Measurements from ENCODE around the gene HDHD2. TPM values are rescaled to one million over a fixed set of nuclear protein-coding genes. Genes with fewer than 3 reads are reported as not detected.
"Not testable (repeated sequence)": the region's sequence is repeated elsewhere in the genome, so short reads cannot be mapped to it uniquely, and the experiment has no call there.

The HDHD2 gene, protein sequence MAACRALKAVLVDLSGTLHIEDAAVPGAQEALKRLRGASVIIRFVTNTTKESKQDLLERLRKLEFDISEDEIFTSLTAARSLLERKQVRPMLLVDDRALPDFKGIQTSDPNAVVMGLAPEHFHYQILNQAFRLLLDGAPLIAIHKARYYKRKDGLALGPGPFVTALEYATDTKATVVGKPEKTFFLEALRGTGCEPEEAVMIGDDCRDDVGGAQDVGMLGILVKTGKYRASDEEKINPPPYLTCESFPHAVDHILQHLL
- 10 to 100 TPM; 39.7 to 69.1 (median 55.4) TPM for polyA plus RNA-seq

- peak; percentile 74 to 79 (median 75) for DNase-seq
- H3K27ac Mint-ChIP-seq = peak within 1 kb of the TSS; percentile 92 to 99 (median 96)
- H3K9me3 Mint-ChIP-seq = no peaks in the 10 kb centered on the region
- H3K27me3 Mint-ChIP-seq (ENCODE audit: low read depth in 3 of 3) = peaks cover 0 to 3% (median 2%) of the 10 kb centered on the region in 3 donors
- H3K4me1 Mint-ChIP-seq = peaks cover 40 to 66% of the 10 kb centered on the region in 2 donors
- peaks cover 3 to 13% (median 3%) of the 10 kb centered on the region in 3 donors for H3K36me3 Mint-ChIP-seq
- H3K4me3 Mint-ChIP-seq = peak within 1 kb of the TSS; percentile 91 to 100 (median 99)
Measured at GRCh38 chr18:47150029-47150823, at the start of gene HDHD2. HDHD2 (minus strand) TSS chr18:47150500; CDS start chr18:47136439, 14,061 bp downstream.

DNA sequence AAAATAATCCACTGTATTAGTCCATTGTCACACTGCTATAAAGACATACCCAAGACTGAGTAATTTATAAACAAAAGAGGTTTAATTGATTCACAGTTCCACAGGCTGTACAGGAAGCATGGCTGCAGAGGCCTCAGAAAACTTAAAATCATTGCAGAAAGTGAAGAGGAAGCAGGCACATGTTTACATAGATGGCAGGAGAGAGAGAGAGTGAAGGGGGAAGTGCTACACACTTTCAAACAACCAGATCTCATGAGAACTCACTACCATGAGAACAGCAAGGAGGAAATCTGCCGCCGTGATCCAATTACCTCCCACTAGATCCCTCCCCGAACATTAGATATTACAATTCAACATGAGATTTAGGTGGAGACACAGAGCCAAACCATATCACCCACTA is 45.7 kb upstream of the HDHD2 start:
- H3K9me3 Mint-ChIP-seq, DNase-seq, H3K27ac Mint-ChIP-seq, H3K4me3 Mint-ChIP-seq, H3K4me1 Mint-ChIP-seq, H3K36me3 Mint-ChIP-seq: not testable (repeated sequence)
- peaks cover 5 to 20% (median 7%) of the 10 kb centered on the region in 3 donors for H3K27me3 Mint-ChIP-seq (ENCODE audit: low read depth in 3 of 3)

GRCh38 chr18:47191961-47192360 is 41.7 kb upstream of the HDHD2 start:
- H3K36me3 Mint-ChIP-seq = no peaks in the 10 kb centered on the region
- DNase-seq = no peak
- H3K4me1 Mint-ChIP-seq = no peaks in the 10 kb centered on the region
- H3K9me3 Mint-ChIP-seq = peaks cover 0 to 3% (median 0%) of the 10 kb centered on the region in 6 donors
- H3K27ac Mint-ChIP-seq = no peak overlapping the region
- no peak overlapping the region for H3K4me3 Mint-ChIP-seq
- peaks cover 2 to 14% (median 12%) of the 10 kb centered on the region in 3 donors for H3K27me3 Mint-ChIP-seq (ENCODE audit: low read depth in 3 of 3)

- H3K27me3 Mint-ChIP-seq (ENCODE audit: low read depth in 3 of 3) = peaks cover 5 to 11% (median 9%) of the 10 kb centered on the region in 3 donors
- H3K4me3 Mint-ChIP-seq = no peak overlapping the region
- peaks cover 0 to 3% (median 0%) of the 10 kb centered on the region in 6 donors for H3K9me3 Mint-ChIP-seq
- no peak for DNase-seq
- no peak overlapping the region for H3K27ac Mint-ChIP-seq
- H3K4me1 Mint-ChIP-seq = no peaks in the 10 kb centered on the region
- H3K36me3 Mint-ChIP-seq = no peaks in the 10 kb centered on the region
Measured at GRCh38 chr18:47187721-47188120, 37.4 kb upstream of the HDHD2 start.

DNA sequence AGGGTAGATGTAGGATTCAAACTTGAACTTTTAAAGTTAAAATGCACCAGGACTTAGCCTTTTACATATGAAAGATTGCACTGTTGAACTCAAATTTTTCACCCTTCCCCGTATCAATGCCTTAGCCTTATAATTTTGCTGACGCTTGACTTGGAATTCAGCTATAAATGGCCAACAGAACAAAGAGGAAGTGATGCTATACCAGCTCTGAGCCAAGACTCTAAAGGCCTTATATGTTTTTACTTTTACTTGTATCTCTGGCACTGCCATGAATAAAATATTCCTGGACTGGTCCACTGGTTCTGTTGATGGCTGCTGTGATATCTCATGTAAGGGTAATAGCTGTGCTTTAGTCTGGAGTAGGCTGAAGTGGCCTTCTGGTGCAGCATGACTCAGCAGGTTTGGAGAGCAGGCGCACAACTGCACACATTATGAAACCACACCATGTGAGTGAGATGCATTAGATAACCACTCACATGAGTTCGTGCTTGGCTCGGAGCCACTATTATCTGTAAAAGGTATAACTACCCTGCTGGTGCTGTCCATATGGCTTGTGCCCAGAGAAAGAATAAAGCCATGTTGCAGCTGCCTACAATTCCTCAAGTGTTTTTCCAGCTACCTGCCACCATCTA is 34.2 kb upstream of the HDHD2 start:
- H3K27ac Mint-ChIP-seq = no peak overlapping the region
- no peaks in the 10 kb centered on the region for H3K9me3 Mint-ChIP-seq
- no peak for DNase-seq
- H3K27me3 Mint-ChIP-seq (ENCODE audit: low read depth in 3 of 3) = peaks cover 4 to 17% (median 9%) of the 10 kb centered on the region in 3 donors
- no peak overlapping the region for H3K4me3 Mint-ChIP-seq
- no peaks in the 10 kb centered on the region for H3K4me1 Mint-ChIP-seq
- no peaks in the 10 kb centered on the region for H3K36me3 Mint-ChIP-seq

- H3K27ac Mint-ChIP-seq, H3K4me3 Mint-ChIP-seq, H3K36me3 Mint-ChIP-seq, H3K9me3 Mint-ChIP-seq, H3K4me1 Mint-ChIP-seq, DNase-seq: not testable (repeated sequence)
- H3K27me3 Mint-ChIP-seq (ENCODE audit: low read depth in 3 of 3) = peaks cover under 1 to 14% (median 5%) of the 10 kb centered on the region in 3 donors
Measured at GRCh38 chr18:47182156-47182555, 31.9 kb upstream of the HDHD2 start.

- peaks cover 8 to 18% (median 9%) of the 10 kb centered on the region in 3 donors for H3K27me3 Mint-ChIP-seq (ENCODE audit: low read depth in 3 of 3)
- H3K9me3 Mint-ChIP-seq = no peaks in the 10 kb centered on the region
- H3K36me3 Mint-ChIP-seq = no peaks in the 10 kb centered on the region
Measured at GRCh38 chr18:47180765-47181164, 30.5 kb upstream of the HDHD2 start.

GRCh38 chr18:47179520-47179919 is 29.2 kb upstream of the HDHD2 start:
- DNase-seq = no peak
- peaks cover 0 to 3% of the 10 kb centered on the region in 2 donors for H3K4me1 Mint-ChIP-seq
- no peaks in the 10 kb centered on the region for H3K36me3 Mint-ChIP-seq
- no peak overlapping the region for H3K4me3 Mint-ChIP-seq
- no peaks in the 10 kb centered on the region for H3K9me3 Mint-ChIP-seq
- H3K27me3 Mint-ChIP-seq (ENCODE audit: low read depth in 3 of 3) = peaks cover 11 to 20% (median 12%) of the 10 kb centered on the region in 3 donors
- H3K27ac Mint-ChIP-seq = no peak overlapping the region

More at GRCh38 chr18:47180765-47181164, 30.5 kb upstream of the HDHD2 start:
- DNase-seq = no peak
- H3K4me1 Mint-ChIP-seq = peaks cover 0 to 3% of the 10 kb centered on the region in 2 donors
- H3K4me3 Mint-ChIP-seq = no peak overlapping the region
- H3K27ac Mint-ChIP-seq = no peak overlapping the region

- peak; percentile 81 to 88 (median 85) for DNase-seq
- H3K9me3 Mint-ChIP-seq = no peaks in the 10 kb centered on the region
- no peaks in the 10 kb centered on the region for H3K36me3 Mint-ChIP-seq
- peaks cover 0 to 3% of the 10 kb centered on the region in 2 donors for H3K4me1 Mint-ChIP-seq
- peak within 1 kb of the TSS in 3 of 6 donors; percentile 53 to 78 (median 74) for H3K27ac Mint-ChIP-seq
- H3K27me3 Mint-ChIP-seq (ENCODE audit: low read depth in 3 of 3) = peaks cover 9 to 12% (median 9%) of the 10 kb centered on the region in 3 donors
- H3K4me3 Mint-ChIP-seq = peak within 1 kb of the TSS in 4 of 5 donors; percentile 46 to 59 (median 55)
Measured at GRCh38 chr18:47175898-47176575, 25.7 kb upstream of the HDHD2 start, which contains the start of gene IER3IP1. IER3IP1 (minus strand) TSS chr18:47176364; CDS start chr18:47176277, 87 bp downstream.

GRCh38 chr18:47175283-47175897 is 25.1 kb upstream of the HDHD2 start:
- Mint-ChIP-seq H3K4me3 (no peak overlapping the region), H3K4me1 (peaks cover under 1 to 3% of the 10 kb centered on the region in 2 donors), H3K27me3 (ENCODE audit: low read depth in 3 of 3) (peaks cover 7 to 12% (median 9%) of the 10 kb centered on the region in 3 donors), H3K9me3 (no peaks in the 10 kb centered on the region), H3K27ac (peak overlapping the region in 2 of 6 donors; percentile 40 to 53), H3K36me3 (no peaks in the 10 kb centered on the region)
- peak in 1 of 3 donors; percentile 1 for DNase-seq

- H3K27ac Mint-ChIP-seq = no peak overlapping the region
- H3K27me3 Mint-ChIP-seq (ENCODE audit: low read depth in 3 of 3) = peaks cover 7 to 12% (median 9%) of the 10 kb centered on the region in 3 donors
- H3K9me3 Mint-ChIP-seq = no peaks in the 10 kb centered on the region
Measured at GRCh38 chr18:47174545-47175116, 24.3 kb upstream of the HDHD2 start.

GRCh38 chr18:47172476-47172875 is 22.2 kb upstream of the HDHD2 start:
- Mint-ChIP-seq H3K4me3 (no peak overlapping the region), H3K27ac (no peak overlapping the region), H3K9me3 (no peaks in the 10 kb centered on the region), H3K36me3 (no peaks in the 10 kb centered on the region), H3K27me3 (ENCODE audit: low read depth in 3 of 3) (peaks cover 7 to 12% (median 8%) of the 10 kb centered on the region in 3 donors), H3K4me1 (peaks cover 13 to 20% of the 10 kb centered on the region in 2 donors)
- DNase-seq = no peak

More at GRCh38 chr18:47174545-47175116, 24.3 kb upstream of the HDHD2 start:
- no peak for DNase-seq
- H3K36me3 Mint-ChIP-seq = no peaks in the 10 kb centered on the region
- H3K4me3 Mint-ChIP-seq = no peak overlapping the region
- peaks cover 3 to 6% of the 10 kb centered on the region in 2 donors for H3K4me1 Mint-ChIP-seq
